Hepatocyte (in vitro differentiated cells): Measurements from ENCODE around the gene FAM25G.

ENCODE experiments used
- CTCF ChIP-seq: fragments of 200-600 bp; sonication (generic); IDR thresholded peaks from 2 replicates; pipeline ENCODE4 v1.5.1; 2016; ENCODE audit warnings: antibody characterized with exemption, mild to moderate bottlenecking; ENCODE audit not compliant: poor library complexity
- EZH2phosphoT487 ChIP-seq: fragments of 200-600 bp; sonication (generic); IDR thresholded peaks from one replicate; pipeline ENCODE4 v1.6.1; 2018; ENCODE audit warnings: antibody characterized with exemption, mild to moderate bottlenecking, low read depth, moderate library complexity; ENCODE audit not compliant: unreplicated experiment, severe bottlenecking

GRCh38 chr10:47458466-47459154, 32.9 kb downstream of the FAM25G start:
- no peak for TF ChIP-seq CTCF
- TF ChIP-seq EZH2phosphoT487 = no peak
